ENCODE measurements around the gene OXER1.

OXER1 gene

GRCh38 chr2:42793334-42794270, 29.7 kb upstream of the OXER1 start:
- DNase-seq = no peak

DNA sequence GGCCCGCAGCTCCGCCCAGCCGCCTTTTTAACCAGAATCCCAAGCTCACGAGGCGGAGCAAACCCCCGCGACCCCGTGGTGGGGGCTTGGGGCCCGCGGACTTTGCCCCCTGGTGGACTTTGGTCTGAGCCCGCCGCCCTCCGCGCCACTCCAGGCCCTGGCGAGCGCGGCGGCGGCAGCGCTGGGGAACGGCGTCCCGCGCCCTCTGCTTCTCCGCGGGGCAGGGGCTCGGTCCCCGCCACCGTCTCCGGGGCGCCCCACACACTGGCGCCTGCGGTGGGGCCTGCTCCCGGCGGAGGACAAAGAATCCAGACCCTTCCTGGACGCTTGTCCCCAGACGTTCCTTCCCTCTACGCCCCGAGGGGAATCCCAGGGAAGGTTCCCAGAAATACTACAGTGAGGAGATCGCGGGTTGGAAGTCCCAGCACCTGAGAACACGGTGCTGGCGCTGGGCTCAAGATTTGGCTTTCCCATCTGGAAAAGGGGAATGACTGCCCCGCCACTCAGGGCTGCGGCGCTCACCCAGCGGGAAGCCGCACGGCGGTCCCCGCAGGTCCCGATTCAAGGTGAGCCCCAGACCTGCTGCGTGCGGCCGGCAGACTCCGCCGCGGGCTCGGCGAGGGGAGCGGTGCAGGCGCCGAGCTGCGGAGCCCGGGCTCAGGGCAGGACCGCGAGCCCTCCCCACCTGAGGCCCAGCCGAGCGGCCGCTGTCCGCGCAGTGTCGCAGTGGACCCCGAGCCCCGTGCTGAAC, 28.8 kb upstream of the OXER1 start, which contains the start of gene HAAO:
Gene HAAO, minus strand, starts transcription at position 1 of the 751 bp plus-strand sequence. CDS start 47 bp downstream, outside the sequence.
- no peak for DNase-seq

GRCh38 chr2:42792087-42792582, 28.2 kb upstream of the OXER1 start:
- DNase-seq = no peak

- no peak for DNase-seq
Measured at GRCh38 chr2:42791606-42792005, 27.7 kb upstream of the OXER1 start.

DNA sequence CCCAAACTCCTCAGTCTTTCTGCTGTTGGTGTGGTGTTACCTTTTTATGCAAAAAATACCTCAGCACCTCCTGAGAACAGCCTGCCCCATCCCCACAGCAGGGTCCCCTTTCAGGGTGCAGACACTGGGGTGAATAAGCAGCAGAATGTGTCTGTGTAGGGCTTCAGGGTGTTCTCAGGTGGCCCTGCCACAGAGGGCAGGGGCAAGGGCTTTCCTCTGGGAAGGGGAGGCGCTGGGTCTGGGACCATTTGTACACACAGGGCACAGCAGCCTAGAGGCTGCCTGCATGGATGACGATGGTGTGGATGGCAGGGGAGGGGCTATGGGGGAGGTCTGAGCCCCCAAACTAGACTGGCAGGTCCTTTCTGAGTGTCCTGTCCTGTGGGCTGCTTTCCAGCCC, 25.8 kb upstream of the OXER1 start:
- no peak for DNase-seq

GRCh38 chr2:42788882-42789281, 24.9 kb upstream of the OXER1 start:
- no peak for DNase-seq

DNA sequence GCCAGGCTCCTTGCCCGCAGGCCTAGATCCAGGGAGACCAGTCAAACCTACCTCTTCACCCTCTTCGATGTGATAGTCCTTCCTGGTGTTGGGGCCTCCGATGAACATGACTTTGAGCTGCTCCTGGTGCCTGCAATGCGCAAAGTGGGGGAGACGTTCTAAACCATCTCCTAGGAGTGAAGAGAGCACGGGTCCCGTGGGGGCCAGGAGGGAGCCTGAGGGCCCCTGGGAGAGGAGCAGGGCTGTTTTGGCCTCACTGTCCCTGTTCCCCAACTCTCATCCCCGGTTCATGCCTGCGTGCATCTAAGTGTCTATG, 24.5 kb upstream of the OXER1 start:
- no peak for DNase-seq

DNA sequence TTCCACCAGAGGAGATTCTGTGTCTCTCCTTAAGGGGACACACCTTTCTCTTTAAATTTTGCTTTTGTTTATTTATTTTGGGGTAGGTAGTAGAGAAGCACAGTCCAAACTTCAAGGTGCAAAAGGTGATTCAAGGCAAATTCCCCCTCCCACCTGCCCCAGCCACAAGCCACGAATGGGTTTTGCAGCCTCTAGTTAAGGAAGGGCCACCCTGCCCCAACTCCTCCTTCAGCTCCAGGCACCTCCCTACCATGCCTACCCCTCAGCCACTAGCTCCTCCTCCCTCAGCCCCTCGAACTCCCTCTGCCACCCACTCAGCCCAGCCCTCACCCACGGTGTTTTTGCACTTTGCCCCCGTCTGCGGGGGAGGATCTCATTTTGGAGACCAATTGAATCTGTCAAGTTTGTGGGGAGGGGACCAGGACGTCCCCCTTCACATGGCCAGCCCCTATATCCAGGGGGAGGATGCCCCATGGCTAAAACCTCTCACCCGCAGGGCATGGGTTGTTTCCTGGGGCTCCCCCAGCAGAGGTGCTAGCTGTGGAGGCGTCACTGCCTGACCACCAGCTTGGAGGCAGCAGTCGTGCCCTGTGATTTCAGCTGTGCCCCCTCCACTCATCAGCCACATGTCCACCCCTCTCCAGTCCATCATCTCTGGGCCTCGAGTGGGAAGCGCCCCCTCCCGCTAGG, 24.0 kb upstream of the OXER1 start:
- no peak for DNase-seq

DNA sequence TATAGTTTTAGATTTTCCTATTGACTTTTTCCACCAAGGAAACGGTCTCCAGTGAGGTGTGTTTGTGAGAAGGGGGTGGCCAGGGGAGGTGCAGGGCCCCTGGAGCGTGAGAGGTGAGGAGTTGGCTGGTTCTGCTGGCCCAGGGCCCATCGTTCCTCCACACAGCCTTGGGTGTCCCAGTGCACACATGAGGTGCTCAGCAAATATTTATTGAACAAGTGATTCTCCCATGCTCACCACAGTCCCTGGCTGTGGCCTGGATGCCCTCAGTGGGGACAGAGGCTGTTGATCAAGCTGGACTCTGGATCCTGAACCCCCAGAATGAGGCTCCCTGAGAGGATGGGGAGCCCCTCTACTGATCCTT, 23.5 kb upstream of the OXER1 start:
- DNase-seq = no peak

DNA sequence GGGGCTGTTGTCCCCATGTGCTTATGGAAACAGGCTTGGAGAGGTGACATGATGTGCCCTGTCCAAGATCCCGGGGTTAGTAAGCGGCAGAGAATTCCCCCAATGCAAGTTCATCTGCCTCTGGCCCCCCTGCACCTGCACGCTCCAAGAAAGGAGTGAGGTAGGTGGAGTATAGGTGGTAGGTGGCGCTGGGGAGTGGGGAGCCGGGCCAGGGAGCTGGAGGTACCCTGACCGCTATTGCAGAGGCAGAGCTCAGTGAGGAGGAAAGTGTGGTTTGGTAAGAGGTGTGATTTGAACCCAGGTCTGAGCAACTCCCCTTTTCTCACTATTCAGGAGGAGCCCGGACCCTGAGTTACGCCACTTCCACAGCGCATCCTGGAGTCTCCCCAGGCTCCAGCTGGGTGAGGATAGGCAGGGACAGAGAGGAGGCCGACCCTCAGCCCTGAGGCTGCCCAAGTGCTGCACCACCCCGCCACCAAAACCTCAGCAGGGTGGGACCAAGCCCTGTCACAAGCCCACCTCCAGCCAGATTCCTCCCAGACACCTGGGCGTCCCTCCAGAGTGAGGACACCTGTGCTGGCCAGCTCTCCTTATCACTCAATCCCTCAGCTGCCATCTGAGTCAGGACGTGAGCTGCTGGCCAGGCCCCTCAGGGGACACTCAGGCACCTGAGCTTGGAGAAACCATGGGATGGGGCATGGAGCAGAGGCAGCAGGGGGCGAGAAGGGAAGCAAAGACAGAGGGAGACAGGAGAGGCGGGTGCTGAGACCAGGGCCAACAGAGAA, 22.8 kb upstream of the OXER1 start:
- no peak for DNase-seq

GRCh38 chr2:42784204-42784880, 20.4 kb upstream of the OXER1 start:
- no peak for DNase-seq

GRCh38 chr2:42783511-42783910, 19.6 kb upstream of the OXER1 start:
- no peak for DNase-seq

GRCh38 chr2:42781181-42781580, 17.2 kb upstream of the OXER1 start:
- no peak for DNase-seq

- DNase-seq = no peak
Measured at GRCh38 chr2:42777883-42778805, 14.2 kb upstream of the OXER1 start.

DNA sequence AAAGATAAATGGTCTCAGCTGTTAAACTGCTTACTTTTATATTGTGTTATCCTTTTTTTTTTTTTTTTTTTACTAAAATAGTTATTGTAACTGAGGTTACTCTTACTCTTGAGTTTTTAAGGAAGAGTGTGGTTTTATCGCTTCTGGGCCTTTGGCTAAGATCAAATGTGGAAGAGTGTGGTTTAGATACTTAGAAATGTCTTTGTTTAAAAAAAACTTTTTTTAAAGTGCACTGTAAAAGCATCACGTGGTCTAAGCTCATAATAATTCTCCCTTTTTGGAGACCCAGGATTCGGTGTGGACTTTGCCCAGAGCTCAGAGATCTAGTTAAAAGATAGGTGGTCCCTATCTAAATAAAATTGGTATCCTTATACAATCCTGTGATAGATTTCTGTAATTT, 11.9 kb upstream of the OXER1 start:
- no peak for DNase-seq

DNA sequence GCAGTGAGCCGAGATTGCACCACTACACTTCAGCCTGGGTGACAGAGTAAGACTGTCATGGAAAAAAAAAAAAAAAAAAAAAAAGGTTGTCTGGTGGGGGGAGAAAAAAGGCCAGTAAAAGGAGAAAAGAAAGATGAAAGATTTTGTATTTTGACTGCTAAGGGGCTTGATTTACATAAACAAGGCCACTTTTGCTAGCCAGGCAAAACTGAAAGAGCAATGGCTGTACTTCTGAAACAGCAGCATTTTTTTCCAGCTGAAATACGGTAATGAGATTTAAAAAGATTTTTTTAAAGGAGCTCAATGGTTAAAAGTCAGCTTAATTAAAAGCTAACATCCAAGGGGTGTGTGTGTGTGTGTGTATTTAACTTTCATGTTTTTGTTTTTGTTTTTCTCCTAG, 11.3 kb upstream of the OXER1 start:
- no peak for DNase-seq

DNA sequence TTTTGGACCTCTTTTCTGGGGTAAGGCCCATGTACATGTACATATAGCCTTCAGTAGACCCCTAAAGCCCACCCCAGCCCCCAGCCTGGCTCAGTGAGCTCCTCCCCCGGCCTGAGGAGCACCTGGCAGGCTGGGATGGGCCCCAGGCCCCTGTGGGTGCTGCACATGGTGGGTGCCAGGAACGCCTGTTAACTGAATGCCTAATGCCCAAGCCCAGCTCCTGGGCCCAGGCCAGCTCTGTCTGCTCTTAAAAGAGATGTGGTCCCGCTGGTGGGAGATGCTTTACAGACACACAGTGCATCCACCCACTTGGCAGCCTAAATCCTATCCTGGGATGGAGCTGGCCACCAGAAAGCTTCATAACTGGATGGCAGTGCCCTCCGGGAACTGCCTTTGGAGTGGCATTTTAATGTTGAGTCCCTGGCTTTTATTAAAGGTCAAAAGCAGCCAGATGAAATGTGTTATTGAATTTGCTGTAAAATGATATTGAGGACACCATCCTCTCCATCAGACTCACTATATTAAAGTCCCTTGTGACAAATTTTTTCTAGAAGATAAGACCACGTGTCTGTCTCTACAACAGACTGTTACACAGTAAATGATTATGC, 7.7 kb upstream of the OXER1 start:
- DNase-seq = no peak

DNA sequence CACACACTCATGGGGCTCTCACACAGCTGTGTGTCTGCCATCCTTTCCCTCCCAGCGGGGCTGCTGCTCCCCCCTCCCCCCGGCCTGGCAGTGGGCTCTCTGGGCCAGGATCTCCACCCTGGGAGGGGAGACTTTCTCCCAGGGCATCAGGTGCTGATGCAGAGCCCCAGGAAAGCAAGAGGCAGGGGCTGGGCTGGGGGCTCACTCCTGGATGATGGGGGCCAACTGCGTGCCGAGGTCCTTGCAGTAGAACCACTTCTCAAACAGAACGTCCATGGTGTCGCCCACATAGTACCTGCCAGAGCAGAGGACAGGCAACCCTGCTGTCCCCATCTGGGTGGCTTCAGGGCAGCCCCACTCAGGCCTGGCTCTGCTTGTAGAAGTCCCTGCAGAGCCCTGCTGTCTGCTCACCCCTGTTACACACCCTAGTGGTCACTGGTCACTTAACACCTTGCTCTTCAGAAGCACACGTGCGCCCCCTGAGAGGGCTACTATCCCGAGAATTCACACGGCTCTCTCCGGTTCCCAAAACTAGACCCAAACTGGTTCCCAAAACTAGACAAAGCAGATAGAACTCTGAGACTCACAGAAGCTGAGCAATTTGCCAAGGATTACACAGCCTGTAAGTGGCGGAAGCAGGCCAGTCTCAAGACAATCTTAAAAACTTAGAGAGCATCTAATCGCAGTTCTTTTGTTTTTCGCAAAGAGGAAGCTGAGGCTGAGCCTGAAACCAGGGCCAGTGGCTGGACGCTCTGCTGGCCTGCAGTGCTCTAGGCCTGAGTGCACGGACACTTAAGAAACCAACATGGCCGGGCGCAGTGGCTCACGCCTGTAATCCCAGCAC, 6.6 kb upstream of the OXER1 start:
- no peak for DNase-seq

- DNase-seq = no peak
Measured at GRCh38 chr2:42769583-42770287, 5.8 kb upstream of the OXER1 start.

All from activated CD4-positive, alpha-beta T cell treated with anti-CD3 and anti-CD28 coated beads for 1 hour (primary cell).